Subcutaneous adipose tissue (tissue), 4 donors: ENCODE results near the gene AARS2. TPM values are rescaled to one million over a fixed set of nuclear protein-coding genes. Genes with fewer than 3 reads are reported as not detected.

Source experiments
- CTCF ChIP-seq: fragments of 450-650 bp; IDR thresholded peaks from one replicate; pipeline ENCODE4 v1.5.1; 2016; ENCODE audit warnings: low read depth, mild to moderate bottlenecking, control low read depth, antibody characterized with exemption, moderate library complexity
- total RNA-seq, 4 donors: library from RNA; depleted of rRNA; stranded (reverse); fragments of >200 nt; gene quantifications; one replicate each; pipeline ENCODE4 v1.1.0, GENCODE V29; 2016

The AARS2 gene
- total RNA-seq, 4 donors from 2014 or later, result 3.8 to 12.1 (median 6.6) TPM

GRCh38 chr6:44327096-44327495 lies 13.9 kb upstream of the AARS2 start:
- no peak for TF ChIP-seq CTCF

- TF ChIP-seq CTCF, result no peak
Observed at GRCh38 chr6:44321210-44321609, 8.1 kb upstream of the AARS2 start.

GRCh38 chr6:44316481-44316880 lies 3.3 kb upstream of the AARS2 start:
- TF ChIP-seq CTCF, result no peak

- TF ChIP-seq CTCF, result no peak
Observed at GRCh38 chr6:44315951-44316350, 2.8 kb upstream of the AARS2 start.

GRCh38 chr6:44315516-44315915 lies 2.4 kb upstream of the AARS2 start:
- TF ChIP-seq CTCF, result no peak

GRCh38 chr6:44311767-44312166 lies 1.4 kb downstream of the AARS2 start:
- no peak for TF ChIP-seq CTCF

GRCh38 chr6:44311304-44311703 lies 1.8 kb downstream of the AARS2 start:
- TF ChIP-seq CTCF, result no peak
